ENCODE results near the gene MED29.

DNA sequence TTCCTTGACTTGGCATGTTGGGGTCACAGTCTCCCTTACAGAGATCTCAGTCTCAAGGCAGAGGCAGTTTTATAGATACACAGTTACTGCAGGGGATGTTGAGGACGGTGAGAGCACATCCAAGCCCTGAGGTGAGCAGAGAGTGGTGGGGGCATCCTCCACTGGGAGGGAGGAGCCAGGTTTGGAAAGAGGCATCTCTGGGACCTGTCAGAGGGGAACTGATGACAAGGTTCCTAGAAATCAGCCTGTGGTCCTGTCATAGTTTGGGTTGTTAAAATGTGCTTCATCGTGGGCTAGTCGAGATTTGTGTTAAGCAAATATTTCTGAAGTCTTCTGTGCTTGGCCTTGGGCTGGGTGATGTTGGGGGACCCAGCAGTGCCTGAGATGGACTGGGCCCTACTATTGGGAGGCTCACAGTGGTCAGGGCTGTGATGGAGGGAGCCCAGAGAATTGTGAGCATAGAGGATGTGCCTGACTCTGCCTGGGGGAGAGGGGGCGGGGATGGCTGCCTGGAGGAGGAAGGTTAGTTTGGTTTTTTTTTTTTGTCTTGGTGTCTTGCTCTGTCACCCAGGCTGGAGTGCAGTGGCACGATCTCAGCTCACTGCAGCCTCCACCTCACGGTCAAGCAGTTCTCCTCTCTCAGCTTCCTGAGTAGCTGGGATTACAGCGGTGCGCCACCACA, 58.1 kb downstream of the MED29 start:
- TF ChIP-seq, protein P1, sequence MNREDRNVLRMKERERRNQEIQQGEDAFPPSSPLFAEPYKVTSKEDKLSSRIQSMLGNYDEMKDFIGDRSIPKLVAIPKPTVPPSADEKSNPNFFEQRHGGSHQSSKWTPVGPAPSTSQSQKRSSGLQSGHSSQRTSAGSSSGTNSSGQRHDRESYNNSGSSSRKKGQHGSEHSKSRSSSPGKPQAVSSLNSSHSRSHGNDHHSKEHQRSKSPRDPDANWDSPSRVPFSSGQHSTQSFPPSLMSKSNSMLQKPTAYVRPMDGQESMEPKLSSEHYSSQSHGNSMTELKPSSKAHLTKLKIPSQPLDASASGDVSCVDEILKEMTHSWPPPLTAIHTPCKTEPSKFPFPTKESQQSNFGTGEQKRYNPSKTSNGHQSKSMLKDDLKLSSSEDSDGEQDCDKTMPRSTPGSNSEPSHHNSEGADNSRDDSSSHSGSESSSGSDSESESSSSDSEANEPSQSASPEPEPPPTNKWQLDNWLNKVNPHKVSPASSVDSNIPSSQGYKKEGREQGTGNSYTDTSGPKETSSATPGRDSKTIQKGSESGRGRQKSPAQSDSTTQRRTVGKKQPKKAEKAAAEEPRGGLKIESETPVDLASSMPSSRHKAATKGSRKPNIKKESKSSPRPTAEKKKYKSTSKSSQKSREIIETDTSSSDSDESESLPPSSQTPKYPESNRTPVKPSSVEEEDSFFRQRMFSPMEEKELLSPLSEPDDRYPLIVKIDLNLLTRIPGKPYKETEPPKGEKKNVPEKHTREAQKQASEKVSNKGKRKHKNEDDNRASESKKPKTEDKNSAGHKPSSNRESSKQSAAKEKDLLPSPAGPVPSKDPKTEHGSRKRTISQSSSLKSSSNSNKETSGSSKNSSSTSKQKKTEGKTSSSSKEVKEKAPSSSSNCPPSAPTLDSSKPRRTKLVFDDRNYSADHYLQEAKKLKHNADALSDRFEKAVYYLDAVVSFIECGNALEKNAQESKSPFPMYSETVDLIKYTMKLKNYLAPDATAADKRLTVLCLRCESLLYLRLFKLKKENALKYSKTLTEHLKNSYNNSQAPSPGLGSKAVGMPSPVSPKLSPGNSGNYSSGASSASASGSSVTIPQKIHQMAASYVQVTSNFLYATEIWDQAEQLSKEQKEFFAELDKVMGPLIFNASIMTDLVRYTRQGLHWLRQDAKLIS (CRISPR knock-in tag; IDR thresholded peaks at IDR 0.05), result no peak
- no peak for TF ChIP-seq EZH2 (conservative IDR thresholded peaks at IDR 0.05; ENCODE audit: low read depth, low read length)
- TF ChIP-seq SMC3 (IDR thresholded peaks at IDR 0.05; ENCODE audit: low read length), result no peak
- TF ChIP-seq ZNF850 (CRISPR knock-in tag; conservative IDR thresholded peaks at IDR 0.05), result no peak
- TF ChIP-seq CHD2 (IDR thresholded peaks at IDR 0.05; ENCODE audit: low read depth, low read length), result no peak
- TF ChIP-seq GABPA (IDR thresholded peaks at IDR 0.05; ENCODE audit: low read depth, low read length), result no peak
- no peak for TF ChIP-seq GABPA (CRISPR knock-in tag; IDR thresholded peaks at IDR 0.05; ENCODE audit: low read depth)
- no peak for TF ChIP-seq TGIF2 (CRISPR knock-in tag; IDR thresholded peaks at IDR 0.05)
- TF ChIP-seq, protein P2, sequence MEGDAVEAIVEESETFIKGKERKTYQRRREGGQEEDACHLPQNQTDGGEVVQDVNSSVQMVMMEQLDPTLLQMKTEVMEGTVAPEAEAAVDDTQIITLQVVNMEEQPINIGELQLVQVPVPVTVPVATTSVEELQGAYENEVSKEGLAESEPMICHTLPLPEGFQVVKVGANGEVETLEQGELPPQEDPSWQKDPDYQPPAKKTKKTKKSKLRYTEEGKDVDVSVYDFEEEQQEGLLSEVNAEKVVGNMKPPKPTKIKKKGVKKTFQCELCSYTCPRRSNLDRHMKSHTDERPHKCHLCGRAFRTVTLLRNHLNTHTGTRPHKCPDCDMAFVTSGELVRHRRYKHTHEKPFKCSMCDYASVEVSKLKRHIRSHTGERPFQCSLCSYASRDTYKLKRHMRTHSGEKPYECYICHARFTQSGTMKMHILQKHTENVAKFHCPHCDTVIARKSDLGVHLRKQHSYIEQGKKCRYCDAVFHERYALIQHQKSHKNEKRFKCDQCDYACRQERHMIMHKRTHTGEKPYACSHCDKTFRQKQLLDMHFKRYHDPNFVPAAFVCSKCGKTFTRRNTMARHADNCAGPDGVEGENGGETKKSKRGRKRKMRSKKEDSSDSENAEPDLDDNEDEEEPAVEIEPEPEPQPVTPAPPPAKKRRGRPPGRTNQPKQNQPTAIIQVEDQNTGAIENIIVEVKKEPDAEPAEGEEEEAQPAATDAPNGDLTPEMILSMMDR (CRISPR knock-in tag; IDR thresholded peaks at IDR 0.05), result no peak

Data from HepG2 (cell line).